Common myeloid progenitor, CD34-positive (primary cell): ENCODE results near the gene NDRG4.
A peak's percentile ranks its signal among the peaks of the same experiment; 100 is the strongest.

Source experiments
- CTCF ChIA-PET: fragments of 350-600 bp; sonication (Branson Sonifier 250); formaldehyde crosslinking; loops from one replicate; lab custom pipeline; 2021; ENCODE audit warnings: antibody characterized with exemption; lab: Charles Lee
- POLR2A ChIA-PET: fragments of 350-600 bp; sonication (Branson Sonifier 250); formaldehyde crosslinking; loops from one replicate; lab custom pipeline; 2021; ENCODE audit warnings: antibody characterized with exemption; lab: Charles Lee
- DNase-seq, 3 donors: peaks; one replicate each; pipeline versions ENCODE4 v3.0.0 to v3.0.0-alpha.2; 2013
- H3K27ac ChIP-seq, 2 experiments: 1 replicate in 1 of 2; 2 replicates in 1 of 2; pipeline ENCODE4 v1.7.0; 2013; ENCODE audit warnings: inconsistent platforms in 2 of 2, low read length in 2 of 2, mild to moderate bottlenecking in 2 of 2, low read depth in 1 of 2, moderate library complexity in 1 of 2; ENCODE audit not compliant: severe bottlenecking in 2 of 2, insufficient read depth in 1 of 2, poor library complexity in 1 of 2
- H3K27me3 ChIP-seq, 5 experiments: replicated peaks in 2 of 5; 1 replicate in 3 of 5; 2 replicates in 2 of 5; pipeline versions ENCODE4 v1.6.1 to v1.7.0; 2013; ENCODE audit warnings: low read length in 4 of 5, mild to moderate bottlenecking in 2 of 5, moderate library complexity in 2 of 5, inconsistent platforms in 1 of 5; ENCODE audit not compliant: insufficient read depth in 5 of 5, control insufficient read depth in 4 of 5
- H3K36me3 ChIP-seq, 4 experiments: 1 replicate in 2 of 4; 2 replicates in 2 of 4; pipeline versions ENCODE4 v1.6.1 to v1.7.0; 2013; ENCODE audit warnings: low read length in 3 of 4, control low read depth in 1 of 4, mild to moderate bottlenecking in 1 of 4; ENCODE audit not compliant: control insufficient read depth in 4 of 4, insufficient read depth in 4 of 4
- H3K4me1 ChIP-seq, 4 experiments: 1 replicate in 3 of 4; 2 replicates in 1 of 4; pipeline versions ENCODE4 v1.6.1 to v1.7.1; 2013; ENCODE audit warnings: low read length in 3 of 4, mild to moderate bottlenecking in 3 of 4, control low read depth in 1 of 4, inconsistent platforms in 1 of 4, moderate library complexity in 1 of 4; ENCODE audit not compliant: control insufficient read depth in 4 of 4, insufficient read depth in 4 of 4; ENCODE audit errors: control extremely low read depth in 1 of 4
- H3K4me3 ChIP-seq, 7 experiments: 1 replicate in 4 of 7; 2 replicates in 3 of 7; pipeline versions ENCODE4 v1.5.1 to v1.7.0; 2013; ENCODE audit warnings: mild to moderate bottlenecking in 7 of 7, low read length in 6 of 7, moderate library complexity in 6 of 7, inconsistent platforms in 2 of 7, low read depth in 2 of 7, control low read depth in 1 of 7; ENCODE audit not compliant: insufficient read depth in 4 of 7, control insufficient read depth in 1 of 7; ENCODE audit errors: extremely low read depth in 1 of 7
- H3K9me3 ChIP-seq, 5 experiments: 1 replicate in 4 of 5; 2 replicates in 1 of 5; pipeline versions ENCODE4 v1.6.1 to v1.7.1; 2013; ENCODE audit warnings: low read length in 4 of 5, mild to moderate bottlenecking in 2 of 5, inconsistent platforms in 1 of 5, low read depth in 1 of 5, moderate library complexity in 1 of 5; ENCODE audit not compliant: control insufficient read depth in 4 of 5, insufficient read depth in 2 of 5; ENCODE audit errors: control extremely low read depth in 1 of 5
- WGBS: methylation state at CpG from one replicate; pipeline ENCODE4 v1.1.5; 2013; ENCODE audit not compliant: insufficient coverage; 5-methylcytosine and 5-hydroxymethylcytosine counted together

Gene NDRG4

GRCh38 chr16:58498341-58499091, 1.4 kb upstream of the NDRG4 start:
- ChIA-PET POLR2A (no interaction called here), CTCF (interaction anchor here (1.9 to 2.7 kb wide), 2 partner anchors 11 to 14 kb away, joined by 9 to 11 read pairs; no protein-coding TSS in a partner anchor)
- peaks cover 0 to 30% (median 20%) of the 10 kb centered on the region in 4 experiments for H3K4me1 ChIP-seq
- 91% methylated on average over 9 of the region's 9 CpGs for WGBS
- no peak for DNase-seq
- peaks cover 0 to 47% (median 25%) of the 10 kb centered on the region in 5 experiments for H3K27me3 ChIP-seq
- H3K9me3 ChIP-seq, result no peaks in the 10 kb centered on the region
- H3K36me3 ChIP-seq, result no peaks in the 10 kb centered on the region
- H3K4me3 ChIP-seq, result no peak overlapping the region
- H3K27ac ChIP-seq, result no peak overlapping the region

DNA sequence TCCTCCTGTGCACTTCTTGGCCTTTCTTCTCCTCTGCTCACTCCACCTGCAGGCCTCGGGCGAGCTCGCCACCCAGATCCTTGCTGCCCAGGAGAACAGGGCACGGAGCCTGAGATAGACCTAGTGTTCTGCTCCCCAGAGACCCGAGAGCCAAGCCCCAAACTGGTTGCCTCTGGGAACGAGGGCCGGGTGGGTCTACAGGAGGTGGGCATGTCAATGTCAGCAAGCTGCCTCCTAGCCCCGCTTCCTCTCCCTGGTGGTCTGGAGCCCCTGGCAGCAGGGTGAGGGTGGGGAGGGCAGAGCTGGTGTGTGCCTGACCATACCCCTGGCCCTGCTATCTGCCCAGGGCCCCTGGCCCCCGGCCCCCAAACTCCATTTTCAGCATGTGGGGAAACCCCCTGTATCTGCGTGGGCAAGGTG, 841 bp upstream of the NDRG4 start:
- H3K36me3 ChIP-seq, result no peaks in the 10 kb centered on the region
- H3K4me3 ChIP-seq, result no peak overlapping the region
- H3K9me3 ChIP-seq, result no peaks in the 10 kb centered on the region
- no peak for DNase-seq
- 96% methylated on average over 6 of the region's 10 CpGs for WGBS
- no peak overlapping the region for H3K27ac ChIP-seq
- ChIA-PET POLR2A (no interaction called here), CTCF (interaction anchor here (1.2 to 2.7 kb wide), 4 partner anchors 10 to 15 kb away, joined by 3 to 11 read pairs (median 8); no protein-coding TSS in a partner anchor)
- H3K4me1 ChIP-seq, result peaks cover 0 to 30% (median 20%) of the 10 kb centered on the region in 4 experiments
- peaks cover 0 to 52% (median 25%) of the 10 kb centered on the region in 5 experiments for H3K27me3 ChIP-seq

DNA sequence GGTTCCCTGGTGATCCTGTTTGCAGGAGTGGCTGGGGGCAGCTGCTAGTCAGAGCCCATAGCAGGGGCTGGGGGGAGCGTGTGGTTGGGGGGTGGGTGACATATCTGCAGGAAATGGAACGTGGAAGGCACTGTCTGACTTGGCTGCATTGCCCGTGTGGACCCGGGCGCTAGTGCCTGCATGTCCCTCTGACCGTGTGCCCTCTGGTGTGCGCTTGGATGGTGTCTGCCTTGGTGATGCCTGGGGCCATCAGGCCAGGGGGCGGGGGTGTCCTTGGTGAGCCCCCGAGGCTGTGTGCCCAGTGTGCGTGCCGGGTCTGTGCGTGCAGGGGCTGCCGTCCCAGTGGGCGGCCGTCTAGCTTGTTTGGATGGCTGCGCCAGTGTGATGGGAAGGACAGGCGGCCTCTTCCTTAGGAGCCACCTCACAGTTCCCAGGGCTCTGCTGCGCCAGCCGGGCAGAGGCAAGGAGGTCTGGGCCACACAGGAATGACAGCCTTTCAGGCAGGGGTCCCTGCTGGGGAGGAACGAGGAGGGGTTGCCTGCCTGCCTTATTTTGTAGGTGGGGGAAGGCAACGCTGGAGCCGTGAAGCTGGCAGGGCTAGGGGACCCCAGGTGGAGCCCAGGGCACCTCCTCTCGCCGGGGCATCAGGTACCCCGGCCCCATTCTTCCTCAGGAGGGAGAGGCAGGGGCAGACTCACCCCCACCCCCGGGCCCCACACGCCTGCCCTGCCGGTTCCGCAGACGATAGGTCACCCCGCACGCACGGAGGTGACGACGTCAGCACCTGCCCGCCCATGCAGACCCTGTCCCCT, 693 bp downstream of the NDRG4 start:
- CTCF ChIA-PET, result interaction anchor here (0.9 to 2.7 kb wide), 8 partner anchors 8 to 103 kb away, joined by 3 to 11 read pairs (median 4); no protein-coding TSS in a partner anchor
- Histone ChIP-seq H3K9me3 (no peaks in the 10 kb centered on the region), H3K27me3 (peaks cover 0 to 53% (median 25%) of the 10 kb centered on the region in 5 experiments), H3K4me3 (peak overlapping the region in 6 of 7 experiments; percentile 43 to 77 (median 62)), H3K27ac (no peak overlapping the region), H3K36me3 (no peaks in the 10 kb centered on the region), H3K4me1 (peaks cover 0 to 22% (median 16%) of the 10 kb centered on the region in 4 experiments)
- DNase-seq, result no peak
- 2% methylated on average over 24 of the region's 36 CpGs for WGBS
- POLR2A ChIA-PET, result no interaction called here

- Histone ChIP-seq H3K27ac (no peak overlapping the region), H3K4me1 (peaks cover 0 to 21% (median 16%) of the 10 kb centered on the region in 4 experiments), H3K4me3 (peak overlapping the region in 6 of 7 experiments; percentile 43 to 77 (median 62)), H3K36me3 (no peaks in the 10 kb centered on the region), H3K27me3 (peaks cover 0 to 53% (median 25%) of the 10 kb centered on the region in 5 experiments), H3K9me3 (no peaks in the 10 kb centered on the region)
- 12% methylated on average over 40 of the region's 42 CpGs for WGBS
- CTCF ChIA-PET, result interaction anchor here (1.2 to 2.7 kb wide), 2 partner anchors 11 to 13 kb away, joined by 3 to 9 read pairs; no protein-coding TSS in a partner anchor
- DNase-seq, result peak; percentile 29 to 64 (median 64)
- POLR2A ChIA-PET, result no interaction called here
Observed at GRCh38 chr16:58501242-58502131, 1.5 kb downstream of the NDRG4 start.

DNA sequence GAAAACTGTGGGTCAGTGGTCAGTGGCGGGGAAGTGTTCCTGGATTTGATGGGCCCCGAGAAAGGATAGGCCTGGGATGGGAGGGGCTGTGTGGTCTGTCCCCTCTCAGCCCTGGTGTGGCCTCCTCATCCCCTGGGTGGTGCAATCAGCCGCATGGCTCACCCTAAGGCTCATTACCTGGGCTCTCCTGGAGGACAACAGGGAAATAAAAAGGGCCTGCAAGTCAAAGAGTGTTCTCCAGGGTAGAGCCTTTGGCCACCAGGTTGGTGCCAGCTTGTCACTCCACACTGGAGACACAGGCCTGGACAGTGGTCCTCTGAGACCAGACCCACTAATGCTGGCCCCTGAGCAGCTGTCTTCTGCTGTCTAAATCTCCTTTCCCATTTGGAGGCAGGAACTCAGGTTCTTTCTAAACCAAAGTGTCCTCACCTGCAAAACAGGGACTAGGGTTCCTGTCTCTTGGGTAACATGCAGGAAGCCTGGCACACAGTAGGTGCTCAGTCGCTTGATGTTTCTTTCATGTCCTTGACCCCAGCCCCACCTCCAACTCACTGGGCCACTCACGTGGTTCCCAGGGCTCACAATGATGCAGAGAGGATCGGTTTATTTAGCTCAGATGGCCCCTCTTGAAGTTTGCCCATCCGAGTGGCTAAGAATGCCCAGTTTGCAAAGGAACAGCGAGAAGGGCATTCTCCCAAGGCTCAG, 2.4 kb downstream of the NDRG4 start:
- Histone ChIP-seq H3K4me1 (peaks cover 0 to 26% (median 19%) of the 10 kb centered on the region in 4 experiments), H3K9me3 (no peaks in the 10 kb centered on the region), H3K36me3 (no peaks in the 10 kb centered on the region), H3K4me3 (no peak overlapping the region), H3K27me3 (peaks cover 0 to 53% (median 25%) of the 10 kb centered on the region in 5 experiments), H3K27ac (no peak overlapping the region)
- ChIA-PET CTCF (no interaction called here), POLR2A (no interaction called here)
- WGBS, result 78% methylated on average over 7 of the region's 8 CpGs
- no peak for DNase-seq
